Lung (tissue), 12 donors: Measurements from ENCODE around the gene RNF17. TPM values are rescaled to one million over a fixed set of nuclear protein-coding genes. Genes with fewer than 3 reads are reported as not detected.

Source experiments
- ATAC-seq: fragments of 200-7000 bp; cut with Tn5 transposase; one replicate; pipeline ENCODE4 v1.9.1; 2020; ENCODE audit warnings: moderate number of reproducible peaks; ENCODE audit not compliant: insufficient read depth, low FRiP score
- DNase-seq, 3 donors: peaks; one replicate each; pipeline ENCODE4 v3.0.0-alpha.2; 2013 to 2017
- H3K27ac ChIP-seq, 2 donors: one replicate each; pipeline ENCODE4 v1.5.1; 2013; ENCODE audit warnings: mild to moderate bottlenecking in 2 of 2, moderate library complexity in 2 of 2, control low read depth in 1 of 2, inconsistent platforms in 1 of 2, low read depth in 1 of 2, low read length in 1 of 2
- H3K27me3 ChIP-seq, 3 donors: one replicate each; pipeline ENCODE4 v1.5.1; 2013; ENCODE audit warnings: low read length in 2 of 3; ENCODE audit not compliant: control insufficient read depth in 3 of 3, insufficient read depth in 3 of 3
- H3K36me3 ChIP-seq, 4 donors: one replicate each; pipeline ENCODE4 v1.5.1; 2013; ENCODE audit warnings: low read length in 4 of 4, mild to moderate bottlenecking in 1 of 4, moderate library complexity in 1 of 4; ENCODE audit not compliant: control insufficient read depth in 4 of 4, insufficient read depth in 4 of 4
- H3K4me1 ChIP-seq, 5 donors: one replicate each; pipeline ENCODE4 v1.5.1; 2013; ENCODE audit warnings: low read length in 5 of 5, mild to moderate bottlenecking in 2 of 5, moderate library complexity in 1 of 5; ENCODE audit not compliant: control insufficient read depth in 5 of 5, insufficient read depth in 5 of 5
- H3K4me3 ChIP-seq: one replicate; pipeline ENCODE4 v1.5.1; 2013; ENCODE audit warnings: mild to moderate bottlenecking, control low read depth, moderate library complexity
- H3K9ac ChIP-seq, 2 donors: one replicate each; pipeline ENCODE4 v1.5.1; 2013; ENCODE audit warnings: low read length in 2 of 2, control low read depth in 1 of 2; ENCODE audit not compliant: insufficient read depth in 1 of 2
- H3K9me3 ChIP-seq, 4 donors: one replicate each; pipeline ENCODE4 v1.5.1; 2013; ENCODE audit warnings: low read length in 3 of 4, mild to moderate bottlenecking in 1 of 4, moderate library complexity in 1 of 4; ENCODE audit not compliant: control insufficient read depth in 4 of 4, insufficient read depth in 3 of 4
- WGBS, 2 donors: extraction: QIAGEN DNeasy Blood & Tissue Kit; methylation state at CpG; one replicate each; pipeline ENCODE4 v1.1.7; 2013; 5-methylcytosine and 5-hydroxymethylcytosine counted together
- polyA plus RNA-seq, 2 donors: library from polyadenylated mRNA; stranded (reverse); fragments of 200-250 nt; gene quantifications; one replicate each; pipeline ENCODE4 v1.2.1, GENCODE V29; 2013
- total RNA-seq, 2 donors: library from RNA; depleted of rRNA in 1 of 2; stranded (reverse); fragments of >200 nt in 1 of 2; gene quantifications; one replicate each; pipeline ENCODE4 v1.2.1, GENCODE V29; 2014 to 2021
- TF ChIP-seq, protein P1 (sequence below): IDR thresholded peaks from 2 replicates; pipeline ENCODE4 v1.5.1; 2012; ENCODE audit warnings: mild to moderate bottlenecking; ENCODE audit errors: control extremely low read depth, extremely low read depth
- donor health status: control.
- donor health status: control.
- donor health status: Bipolar disorder and iron deficiency.
- donor health status: healthy.
- donor health status: DM: yes; HTN: yes; CAD: no.

RNF17 gene
- total and polyA plus RNA-seq, 4 donors = 0.07 to 0.09 TPM; not detected in 2

DNA sequence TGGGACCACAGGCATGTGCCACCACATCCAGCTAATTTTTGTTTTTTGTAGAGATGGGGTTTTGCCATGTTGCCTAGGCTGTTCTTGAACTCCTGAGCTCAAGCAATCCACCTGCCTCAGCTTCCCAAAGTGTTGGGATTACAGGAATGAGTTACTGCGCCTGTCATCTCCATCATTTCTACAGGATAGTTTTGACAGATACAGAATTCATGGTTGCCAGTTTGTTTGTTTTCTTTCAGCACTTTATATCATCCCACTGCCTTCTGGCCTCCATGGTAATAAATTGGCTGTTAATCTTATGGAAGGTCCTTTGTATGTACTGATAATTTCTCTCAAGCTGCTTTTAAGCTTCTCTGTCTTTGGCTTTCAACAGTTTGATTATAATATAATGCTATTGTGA is 165.2 kb downstream of the RNF17 start:
- no peak for ATAC-seq
- WGBS, 2 donors = 94 to 98% methylated on average over 1 of the region's 1 CpG
- no peaks in the 10 kb centered on the region for H3K9me3 ChIP-seq
- no peak overlapping the region for H3K27ac ChIP-seq
- peaks cover 0 to 18% (median 5%) of the 10 kb centered on the region in 3 donors for H3K27me3 ChIP-seq
- TF ChIP-seq, protein P1, sequence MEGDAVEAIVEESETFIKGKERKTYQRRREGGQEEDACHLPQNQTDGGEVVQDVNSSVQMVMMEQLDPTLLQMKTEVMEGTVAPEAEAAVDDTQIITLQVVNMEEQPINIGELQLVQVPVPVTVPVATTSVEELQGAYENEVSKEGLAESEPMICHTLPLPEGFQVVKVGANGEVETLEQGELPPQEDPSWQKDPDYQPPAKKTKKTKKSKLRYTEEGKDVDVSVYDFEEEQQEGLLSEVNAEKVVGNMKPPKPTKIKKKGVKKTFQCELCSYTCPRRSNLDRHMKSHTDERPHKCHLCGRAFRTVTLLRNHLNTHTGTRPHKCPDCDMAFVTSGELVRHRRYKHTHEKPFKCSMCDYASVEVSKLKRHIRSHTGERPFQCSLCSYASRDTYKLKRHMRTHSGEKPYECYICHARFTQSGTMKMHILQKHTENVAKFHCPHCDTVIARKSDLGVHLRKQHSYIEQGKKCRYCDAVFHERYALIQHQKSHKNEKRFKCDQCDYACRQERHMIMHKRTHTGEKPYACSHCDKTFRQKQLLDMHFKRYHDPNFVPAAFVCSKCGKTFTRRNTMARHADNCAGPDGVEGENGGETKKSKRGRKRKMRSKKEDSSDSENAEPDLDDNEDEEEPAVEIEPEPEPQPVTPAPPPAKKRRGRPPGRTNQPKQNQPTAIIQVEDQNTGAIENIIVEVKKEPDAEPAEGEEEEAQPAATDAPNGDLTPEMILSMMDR = no peak
- H3K36me3 ChIP-seq = no peaks in the 10 kb centered on the region
- no peaks in the 10 kb centered on the region for H3K4me1 ChIP-seq
- no peak for DNase-seq
- no peak overlapping the region for H3K9ac ChIP-seq
- no peak overlapping the region for H3K4me3 ChIP-seq

Other genes starting within 250 kb of the RNF17 start
- 1 to 10 TPM in 1 of 2 donors, under 1 TPM in 1; 0.40 to 3.1 TPM for gene ATP12A, start 83.8 kb upstream of the RNF17 start, total RNA-seq
- 10 to 100 TPM in 1 of 2 donors, 1 to 10 TPM in 1; 1.2 to 11.7 TPM for gene ATP12A, start 83.8 kb upstream of the RNF17 start, polyA plus RNA-seq